LNCaP clone FGC (cell line): ENCODE results near the gene HCRTR1.

Experiments
- DNase-seq: peaks from one replicate; pipeline ENCODE4 v3.0.0-alpha.2; 2011; ENCODE audit warnings: low read depth
- H3K4me3 ChIP-seq: 2 replicates; pipeline ENCODE4 v1.5.1; 2011; ENCODE audit warnings: mild to moderate bottlenecking, low read depth, low read length, control low read depth
- CTCF ChIP-seq: IDR thresholded peaks from 2 replicates; pipeline ENCODE4 v1.5.1; 2012; ENCODE audit warnings: mild to moderate bottlenecking; ENCODE audit not compliant: control insufficient read depth, insufficient read depth; ENCODE audit errors: extremely low read depth

Gene HCRTR1

GRCh38 chr1:31587720-31588423 lies 29.6 kb upstream of the HCRTR1 start:
- peak; percentile 46 for TF ChIP-seq CTCF
- DNase-seq, result no peak
- no peak overlapping the region for H3K4me3 ChIP-seq

GRCh38 chr1:31588751-31589515 lies 28.6 kb upstream of the HCRTR1 start:
- H3K4me3 ChIP-seq, result no peak overlapping the region
- no peak for TF ChIP-seq CTCF
- no peak for DNase-seq

- no peak for TF ChIP-seq CTCF
- no peak overlapping the region for H3K4me3 ChIP-seq
- no peak for DNase-seq
Observed at GRCh38 chr1:31591425-31592093, 25.9 kb upstream of the HCRTR1 start.

- TF ChIP-seq CTCF, result no peak
- no peak for DNase-seq
- H3K4me3 ChIP-seq, result no peak overlapping the region
Observed at GRCh38 chr1:31592132-31592531, 25.4 kb upstream of the HCRTR1 start.

GRCh38 chr1:31593136-31593665 lies 24.3 kb upstream of the HCRTR1 start:
- DNase-seq, result no peak
- H3K4me3 ChIP-seq, result no peak overlapping the region
- TF ChIP-seq CTCF, result no peak

GRCh38 chr1:31593770-31594632 lies 23.5 kb upstream of the HCRTR1 start:
- peak; percentile 96 for TF ChIP-seq CTCF
- peak; percentile 41 for DNase-seq
- H3K4me3 ChIP-seq, result no peak overlapping the region
